K562 (cell line): ENCODE measurements around the gene ITGB3BP. TPM values are rescaled to one million over a fixed set of nuclear protein-coding genes. Genes with fewer than 3 reads are reported as not detected.
A peak's percentile ranks its signal among the peaks of the same experiment; 100 is the strongest.
"Not testable (repeated sequence)": the region's sequence is repeated elsewhere in the genome, so short reads cannot be mapped to it uniquely, and the experiment has no call there.

Experiments used
- ATAC-seq: fragments of 200-7000 bp; cut with Tn5 transposase; 3 replicates; pipeline ENCODE4 v1.9.1; 2020; ENCODE audit warnings: moderate library complexity
- BruUV-seq: library from RNA; stranded (reverse); fragments of 400-500 nt; replicated peaks from 2 replicates; lab custom pipeline; 2021; lab: Mats Ljungman, UMichigan
- CTCF ChIA-PET: fragments of 300-600 bp; formaldehyde crosslinking; extraction: SDS; loops from one replicate; lab custom pipeline; 2021; ENCODE audit warnings: low intra/inter-chr PET ratio; lab: Yijun Ruan, JAX
- POLR2A ChIA-PET: fragments of 300-600, 350-650 bp; sonication (Branson Sonifier 250); formaldehyde crosslinking; extraction: SDS; loops from one replicate; lab custom pipeline; 2021; ENCODE audit warnings: antibody characterized with exemption, inconsistent platforms; lab: Yijun Ruan, JAX
- DNase-seq, 4 experiments: peaks; one replicate each; pipeline versions ENCODE4 v3.0.0 to v3.0.0-alpha.2; 2011 to 2018; ENCODE audit warnings: low spot score in 3 of 4, mixed read lengths in 3 of 4; ENCODE audit errors: extremely low read depth in 1 of 4
- FAIRE-seq: peaks from 2 replicates; lab custom pipeline; 2011; peaks lifted over from hg19 to GRCh38; lab: Jason Lieb, UNC
- H2AFZ ChIP-seq: 2 replicates; pipeline ENCODE4 v1.6.0; 2011; ENCODE audit warnings: low read depth, low read length, control low read depth, inconsistent platforms
- H3K27ac ChIP-seq: fragments of 200-600 bp; 3 replicates; pipeline ENCODE4 v1.8.0; 2011; ENCODE audit warnings: low read depth, mild to moderate bottlenecking, control low read depth, inconsistent platforms, low read length, moderate library complexity, mixed read lengths; ENCODE audit errors: extremely low read depth
- H3K27me3 ChIP-seq, 2 experiments: fragments of 300-600 bp in 1 of 2; 2 replicates in 1 of 2; 3 replicates in 1 of 2; pipeline versions ENCODE4 v1.6.0 to v1.8.0; 2011; ENCODE audit warnings: inconsistent platforms in 2 of 2, low read length in 2 of 2, mild to moderate bottlenecking in 1 of 2, mixed read lengths in 1 of 2, moderate library complexity in 1 of 2; ENCODE audit not compliant: control insufficient read depth in 2 of 2, insufficient read depth in 2 of 2
- H3K36me3 ChIP-seq: fragments of 300-600 bp; 3 replicates; pipeline ENCODE4 v1.8.0; 2011; ENCODE audit warnings: mild to moderate bottlenecking, low read length, inconsistent platforms; ENCODE audit not compliant: control insufficient read depth, insufficient read depth
- H3K4me1 ChIP-seq, 2 experiments: fragments of 200-600 bp in 1 of 2; replicated peaks in 1 of 2; 2 replicates in 1 of 2; 3 replicates in 1 of 2; pipeline versions ENCODE4 v1.5.1 to v1.8.0; 2011; ENCODE audit warnings: inconsistent platforms in 2 of 2, low read length in 2 of 2, mild to moderate bottlenecking in 1 of 2, mixed read lengths in 1 of 2, moderate library complexity in 1 of 2; ENCODE audit not compliant: control insufficient read depth in 2 of 2, insufficient read depth in 2 of 2
- H3K4me2 ChIP-seq: 2 replicates; pipeline ENCODE4 v1.6.1; 2011; ENCODE audit warnings: low read length, control low read depth, inconsistent platforms, mixed read lengths; ENCODE audit not compliant: insufficient read depth
- H3K4me3 ChIP-seq: fragments of 200-600 bp; sonication (generic), shearing (Covaris generic); 2 replicates; pipeline ENCODE4 v1.5.1; 2016; ENCODE audit warnings: control low read depth, inconsistent platforms
- H3K79me2 ChIP-seq: fragments of 200-600 bp; 3 replicates; pipeline ENCODE4 v1.8.0; 2011; ENCODE audit warnings: low read length, inconsistent platforms; ENCODE audit not compliant: control insufficient read depth, insufficient read depth
- H3K9ac ChIP-seq, 2 experiments: 2 replicates each; pipeline versions ENCODE4 v1.6.0 to v1.6.1; 2011; ENCODE audit warnings: low read depth in 2 of 2, low read length in 2 of 2, control low read depth in 1 of 2, inconsistent platforms in 1 of 2, mild to moderate bottlenecking in 1 of 2, mixed read lengths in 1 of 2; ENCODE audit not compliant: insufficient read depth in 1 of 2
- H3K9me1 ChIP-seq: one replicate; pipeline ENCODE4 v1.6.0; 2011; ENCODE audit warnings: inconsistent platforms, mild to moderate bottlenecking, low read length, moderate library complexity; ENCODE audit not compliant: control insufficient read depth, insufficient read depth
- H3K9me3 ChIP-seq: replicated peaks from 2 replicates; pipeline ENCODE4 v1.5.1; 2011; ENCODE audit warnings: low read depth, low read length, inconsistent platforms; ENCODE audit not compliant: control insufficient read depth, insufficient read depth
- H4K20me1 ChIP-seq: replicated peaks from 2 replicates; pipeline ENCODE4 v1.6.1; 2011; ENCODE audit warnings: low read length, inconsistent platforms, mixed read lengths; ENCODE audit not compliant: control insufficient read depth, insufficient read depth
- SIX5 ChIP-seq, 2 experiments: IDR thresholded peaks; 2 replicates each; pipeline ENCODE4 v1.6.1; 2011; ENCODE audit warnings: low read length in 2 of 2, borderline replicate concordance in 1 of 2, low read depth in 1 of 2, mild to moderate bottlenecking in 1 of 2, moderate library complexity in 1 of 2; ENCODE audit not compliant: insufficient read depth in 1 of 2
- ZNF639 ChIP-seq, 2 experiments: fragments of 200-800 bp in 1 of 2; sonication (Bioruptor generic) in 1 of 2; sonication (generic) in 1 of 2; formaldehyde crosslinking in 1 of 2; IDR thresholded peaks in 1 of 2; conservative IDR thresholded peaks in 1 of 2; 2 replicates each; pipeline versions ENCODE4 v1.5.0 to v1.6.1; 2016 to 2020; ENCODE audit warnings: missing compliant biosample characterization in 1 of 2, missing genetic modification characterization in 1 of 2, missing genetic modification reagents in 1 of 2
- WGBS: fragments of 100-300 bp; shearing (Covaris generic); methylation state at CpG from one replicate; pipeline ENCODE4 v1.1.6; 2016; ENCODE audit warnings: low coverage, mixed read lengths; ENCODE audit not compliant: insufficient coverage; ENCODE audit errors: missing lambda C conversion rate; 5-methylcytosine and 5-hydroxymethylcytosine counted together
- in situ Hi-C: fragments of 300-500 bp; cut with MboI; formaldehyde crosslinking; loops from 4 replicates; pipeline ENCODE4 v1.15.0; 2018; ENCODE audit warnings: inconsistent platforms, mixed read lengths
- intact Hi-C: fragments of 100-400 bp; cut with micrococcal nuclease; formaldehyde crosslinking; loops from 2 replicates; pipeline ENCODE4 v1.14.2; 2022
- polyA plus RNA-seq, 8 experiments: library from polyadenylated mRNA; depleted of rRNA in 4 of 8; stranded (reverse) in 5 of 8; unstranded in 3 of 8; fragments of >200 nt; fragmentation: Nextera tagmentation in 2 of 8; fragmentation: Illumina TruSeq in 1 of 8; extraction: Ambion mirVana in 2 of 8; extraction: Trizol in 1 of 8; gene quantifications; 2 replicates each; pipeline versions ENCODE4 v1.2.1 to v1.2.3, GENCODE V29; 2011 to 2014; ENCODE audit warnings: inconsistent platforms in 1 of 8, missing spikeins in 1 of 8
- total RNA-seq, 7 experiments: library from RNA; depleted of rRNA in 6 of 7; stranded (reverse); fragments of >200 nt in 6 of 7; fragmentation: Illumina TruSeq in 2 of 7; extraction: Trizol in 2 of 7; gene quantifications; 2 replicates each; pipeline versions ENCODE4 v1.2.1 to v1.2.3, GENCODE V29; 2011 to 2021; ENCODE audit warnings: low replicate concordance in 1 of 7

ITGB3BP gene
- total and polyA plus RNA-seq, 9 of the 15 experiments (the other 6 are each of a cell fraction or from before 2014, with no cell fraction given) = 62.8 to 151 (median 110) TPM

GRCh38 chr1:63522891-63523728 is at the start of gene ITGB3BP, which contains the start of gene EFCAB7 (continued):
- peak; percentile 33 to 42; a peak in 3 of 4 replicates for TF ChIP-seq SIX5 (IDR thresholded peaks at IDR 0.05; ENCODE audit: borderline replicate concordance in 1 of 2, insufficient read depth in 1 of 2, low read depth in 1 of 2, low read length in 2 of 2)
- TF ChIP-seq ZNF639 (CRISPR knock-in tag; conservative IDR thresholded peaks at IDR 0.05 in 1 of 2, IDR thresholded peaks at IDR 0.05 in 1 of 2) = no peak

GRCh38 chr1:63572686-63573085 is 49.7 kb upstream of the ITGB3BP start:
- DNase-seq, H3K9me1 ChIP-seq, H3K9ac ChIP-seq, H2AFZ ChIP-seq, CTCF ChIA-PET, H4K20me1 ChIP-seq, ATAC-seq, H3K79me2 ChIP-seq, intact Hi-C loops, H3K27me3 ChIP-seq, H3K27ac ChIP-seq, BruUV-seq, FAIRE-seq, H3K36me3 ChIP-seq, POLR2A ChIA-PET, H3K9me3 ChIP-seq, in situ Hi-C loops, H3K4me1 ChIP-seq, H3K4me2 ChIP-seq, H3K4me3 ChIP-seq: not testable (repeated sequence)
- 45% methylated on average over 8 of the region's 8 CpGs for WGBS
